NB4 (cell line): ENCODE results near the gene MAP3K5.

ENCODE experiments used
- TF ChIP-seq, protein P1 (sequence below): IDR thresholded peaks from 2 replicates; pipeline ENCODE4 v1.6.1; 2011; ENCODE audit warnings: low read depth, low read length
- TF ChIP-seq, protein P2 (sequence below): IDR thresholded peaks from one replicate; pipeline ENCODE4 v1.5.1; 2012; ENCODE audit warnings: low read depth, low read length

DNA sequence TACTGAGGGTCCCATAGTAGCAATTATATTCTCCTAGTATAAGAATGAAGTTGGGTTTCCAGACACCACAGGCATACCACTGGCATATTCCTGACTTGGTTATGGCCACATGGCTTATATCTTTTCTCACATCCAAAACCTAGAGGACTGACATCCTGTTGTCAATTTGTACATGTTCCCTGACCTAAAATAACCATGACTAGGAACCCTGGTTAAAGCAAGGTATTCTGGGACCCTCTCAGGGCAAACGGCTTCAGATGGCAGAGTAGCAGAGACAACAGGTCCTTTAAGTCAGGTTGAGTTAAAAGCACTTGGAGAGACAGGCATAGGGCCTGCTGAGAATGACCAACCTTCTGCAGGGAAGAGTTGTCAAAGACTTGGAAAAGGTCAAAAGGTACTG lies 12.6 kb downstream of the MAP3K5 start:
- TF ChIP-seq, protein P1, sequence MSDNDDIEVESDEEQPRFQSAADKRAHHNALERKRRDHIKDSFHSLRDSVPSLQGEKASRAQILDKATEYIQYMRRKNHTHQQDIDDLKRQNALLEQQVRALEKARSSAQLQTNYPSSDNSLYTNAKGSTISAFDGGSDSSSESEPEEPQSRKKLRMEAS: no peak
- TF ChIP-seq, protein P2, sequence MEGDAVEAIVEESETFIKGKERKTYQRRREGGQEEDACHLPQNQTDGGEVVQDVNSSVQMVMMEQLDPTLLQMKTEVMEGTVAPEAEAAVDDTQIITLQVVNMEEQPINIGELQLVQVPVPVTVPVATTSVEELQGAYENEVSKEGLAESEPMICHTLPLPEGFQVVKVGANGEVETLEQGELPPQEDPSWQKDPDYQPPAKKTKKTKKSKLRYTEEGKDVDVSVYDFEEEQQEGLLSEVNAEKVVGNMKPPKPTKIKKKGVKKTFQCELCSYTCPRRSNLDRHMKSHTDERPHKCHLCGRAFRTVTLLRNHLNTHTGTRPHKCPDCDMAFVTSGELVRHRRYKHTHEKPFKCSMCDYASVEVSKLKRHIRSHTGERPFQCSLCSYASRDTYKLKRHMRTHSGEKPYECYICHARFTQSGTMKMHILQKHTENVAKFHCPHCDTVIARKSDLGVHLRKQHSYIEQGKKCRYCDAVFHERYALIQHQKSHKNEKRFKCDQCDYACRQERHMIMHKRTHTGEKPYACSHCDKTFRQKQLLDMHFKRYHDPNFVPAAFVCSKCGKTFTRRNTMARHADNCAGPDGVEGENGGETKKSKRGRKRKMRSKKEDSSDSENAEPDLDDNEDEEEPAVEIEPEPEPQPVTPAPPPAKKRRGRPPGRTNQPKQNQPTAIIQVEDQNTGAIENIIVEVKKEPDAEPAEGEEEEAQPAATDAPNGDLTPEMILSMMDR: no peak
